ENCODE results near the gene ANKRD13A. TPM values are rescaled to one million over a fixed set of nuclear protein-coding genes. Genes with fewer than 3 reads are reported as not detected.

ANKRD13A gene
- total RNA-seq, 1 donor from 2014 or later = 35.4 TPM

DNA sequence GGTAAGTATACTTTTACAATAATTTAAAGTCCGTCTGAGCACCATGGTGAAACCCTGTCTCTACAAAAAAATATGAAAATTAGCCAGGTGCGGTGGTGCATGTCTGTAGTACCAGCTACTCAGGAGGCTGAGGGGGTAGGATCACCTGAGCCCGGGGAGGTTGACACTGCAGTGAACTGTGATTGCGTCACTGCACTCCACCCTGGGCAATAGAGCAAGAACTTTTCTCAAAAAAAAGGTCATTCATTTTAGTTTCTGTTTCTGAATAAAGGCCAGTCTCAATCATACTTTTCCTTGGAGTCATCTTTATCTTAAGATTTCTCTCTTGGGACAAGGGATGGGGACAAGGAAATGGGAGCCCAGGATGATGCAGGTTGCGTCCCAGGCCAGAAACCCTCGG, 12.9 kb downstream of the ANKRD13A start:
- Mint-ChIP-seq H3K36me3 (peaks cover 9% of the 10 kb centered on the region), H3K9me3 (no peaks in the 10 kb centered on the region), H3K27ac (no peak overlapping the region), H3K27me3 (ENCODE audit: insufficient read depth, low read depth) (no peaks in the 10 kb centered on the region), H3K4me3 (no peak overlapping the region), H3K4me1 (no peaks in the 10 kb centered on the region)
- H3F3A ChIP-seq (ENCODE audit: low read depth) = no peaks in the 10 kb centered on the region
- TF ChIP-seq, protein P1, sequence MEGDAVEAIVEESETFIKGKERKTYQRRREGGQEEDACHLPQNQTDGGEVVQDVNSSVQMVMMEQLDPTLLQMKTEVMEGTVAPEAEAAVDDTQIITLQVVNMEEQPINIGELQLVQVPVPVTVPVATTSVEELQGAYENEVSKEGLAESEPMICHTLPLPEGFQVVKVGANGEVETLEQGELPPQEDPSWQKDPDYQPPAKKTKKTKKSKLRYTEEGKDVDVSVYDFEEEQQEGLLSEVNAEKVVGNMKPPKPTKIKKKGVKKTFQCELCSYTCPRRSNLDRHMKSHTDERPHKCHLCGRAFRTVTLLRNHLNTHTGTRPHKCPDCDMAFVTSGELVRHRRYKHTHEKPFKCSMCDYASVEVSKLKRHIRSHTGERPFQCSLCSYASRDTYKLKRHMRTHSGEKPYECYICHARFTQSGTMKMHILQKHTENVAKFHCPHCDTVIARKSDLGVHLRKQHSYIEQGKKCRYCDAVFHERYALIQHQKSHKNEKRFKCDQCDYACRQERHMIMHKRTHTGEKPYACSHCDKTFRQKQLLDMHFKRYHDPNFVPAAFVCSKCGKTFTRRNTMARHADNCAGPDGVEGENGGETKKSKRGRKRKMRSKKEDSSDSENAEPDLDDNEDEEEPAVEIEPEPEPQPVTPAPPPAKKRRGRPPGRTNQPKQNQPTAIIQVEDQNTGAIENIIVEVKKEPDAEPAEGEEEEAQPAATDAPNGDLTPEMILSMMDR (IDR thresholded peaks at IDR 0.05) = no peak
- TF ChIP-seq EZH2phosphoT487 (IDR thresholded peaks at IDR 0.05) = no peak
- TF ChIP-seq EZH2 (IDR thresholded peaks at IDR 0.05) = no peak
- H3K36me3 ChIP-seq = no peaks in the 10 kb centered on the region
- H3K4me3 ChIP-seq = no peak overlapping the region
- no peak for DNase-seq (ENCODE audit: low spot score)
- no peak overlapping the region for H3K9ac ChIP-seq
- H3K79me2 ChIP-seq (ENCODE audit: low read depth) = no peaks in the 10 kb centered on the region
- no peak overlapping the region for H3K4me2 ChIP-seq
- no peak overlapping the region for H2AFZ ChIP-seq (replicated peaks)
- H4K20me1 ChIP-seq (ENCODE audit: low read depth) = no peaks in the 10 kb centered on the region
- no peaks in the 10 kb centered on the region for H3K9me3 ChIP-seq (ENCODE audit: low read depth)
- H3K27ac ChIP-seq = no peak overlapping the region
- H3K4me1 ChIP-seq = no peaks in the 10 kb centered on the region
- H3K27me3 ChIP-seq = no peaks in the 10 kb centered on the region

DNA sequence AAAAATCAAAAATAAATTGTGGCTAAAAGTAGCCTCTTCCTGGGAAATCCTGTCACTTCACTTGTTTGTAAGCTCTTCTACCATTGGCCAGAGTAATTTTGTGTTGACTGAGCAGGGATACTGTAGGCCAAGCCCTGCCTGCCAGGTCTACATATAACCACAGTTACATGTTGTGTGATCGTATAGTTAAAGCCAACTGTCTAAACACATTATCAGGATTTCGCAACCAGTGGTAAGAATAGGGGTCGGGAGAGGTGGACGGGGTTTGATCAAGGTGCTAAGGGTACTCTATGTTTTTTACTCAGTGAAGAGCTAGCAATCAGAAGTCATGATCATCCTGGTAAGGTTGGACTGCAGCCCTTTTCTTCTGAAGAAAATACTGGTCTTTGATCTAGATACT, 13.4 kb downstream of the ANKRD13A start:
- H3K27ac Mint-ChIP-seq = no peak overlapping the region
- no peak overlapping the region for H3K4me3 ChIP-seq
- no peaks in the 10 kb centered on the region for H3K27me3 ChIP-seq
- no peak overlapping the region for H3K4me2 ChIP-seq
- H3K9me3 Mint-ChIP-seq = no peaks in the 10 kb centered on the region
- H3K4me1 ChIP-seq = no peaks in the 10 kb centered on the region
- H3K9me3 ChIP-seq (ENCODE audit: low read depth) = no peaks in the 10 kb centered on the region
- H3K36me3 Mint-ChIP-seq = peaks cover 9% of the 10 kb centered on the region
- no peak overlapping the region for H3K9ac ChIP-seq
- H3K27ac ChIP-seq = no peak overlapping the region
- no peaks in the 10 kb centered on the region for H3F3A ChIP-seq (ENCODE audit: low read depth)
- H3K27me3 Mint-ChIP-seq (ENCODE audit: insufficient read depth, low read depth) = no peaks in the 10 kb centered on the region
- no peak overlapping the region for H3K4me3 Mint-ChIP-seq
- no peaks in the 10 kb centered on the region for H4K20me1 ChIP-seq (ENCODE audit: low read depth)
- no peaks in the 10 kb centered on the region for H3K4me1 Mint-ChIP-seq
- no peaks in the 10 kb centered on the region for H3K36me3 ChIP-seq
- TF ChIP-seq EZH2phosphoT487 (IDR thresholded peaks at IDR 0.05) (no peak), EZH2 (IDR thresholded peaks at IDR 0.05) (no peak)
- TF ChIP-seq, protein P1 (IDR thresholded peaks at IDR 0.05) = no peak
- no peaks in the 10 kb centered on the region for H3K79me2 ChIP-seq (ENCODE audit: low read depth)
- H2AFZ ChIP-seq (replicated peaks) = no peak overlapping the region
- DNase-seq (ENCODE audit: low spot score) = no peak

DNA sequence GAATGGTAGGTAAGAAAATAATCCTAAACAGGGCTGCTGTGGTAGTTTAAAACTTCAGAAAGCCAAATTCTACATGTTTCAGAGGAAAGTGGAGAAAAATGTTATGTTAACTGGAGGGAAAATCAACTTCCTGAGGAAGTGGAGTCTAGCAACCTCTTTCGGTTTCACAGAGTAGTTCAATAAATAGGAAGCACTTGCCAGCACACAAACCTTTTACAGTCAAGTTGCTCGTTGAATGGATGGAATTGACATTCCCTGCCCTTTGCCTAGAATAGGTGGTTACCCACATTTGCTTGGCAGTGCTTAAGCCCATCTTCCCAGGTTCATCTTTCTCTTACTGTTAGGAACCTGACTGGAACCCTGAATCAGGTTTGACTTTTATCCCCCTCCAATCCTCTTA, 15.9 kb downstream of the ANKRD13A start:
- no peak for DNase-seq (ENCODE audit: low spot score)
- Histone ChIP-seq H3K4me1 (no peaks in the 10 kb centered on the region), H3K4me3 (no peak overlapping the region), H2AFZ (replicated peaks) (no peak overlapping the region), H3F3A (ENCODE audit: low read depth) (peaks cover 4% of the 10 kb centered on the region), H3K9ac (no peak overlapping the region), H4K20me1 (ENCODE audit: low read depth) (no peaks in the 10 kb centered on the region), H3K36me3 (no peaks in the 10 kb centered on the region), H3K9me3 (ENCODE audit: low read depth) (no peaks in the 10 kb centered on the region), H3K27ac (no peak overlapping the region), H3K4me2 (no peak overlapping the region), H3K27me3 (no peaks in the 10 kb centered on the region), H3K79me2 (ENCODE audit: low read depth) (no peaks in the 10 kb centered on the region)
- TF ChIP-seq EZH2 (IDR thresholded peaks at IDR 0.05) (no peak), EZH2phosphoT487 (IDR thresholded peaks at IDR 0.05) (no peak)
- Mint-ChIP-seq H3K27me3 (ENCODE audit: insufficient read depth, low read depth) (no peaks in the 10 kb centered on the region), H3K4me3 (no peak overlapping the region), H3K4me1 (no peaks in the 10 kb centered on the region), H3K36me3 (peaks cover 9% of the 10 kb centered on the region), H3K27ac (no peak overlapping the region), H3K9me3 (no peaks in the 10 kb centered on the region)

- Histone ChIP-seq H3K79me2 (ENCODE audit: low read depth) (no peaks in the 10 kb centered on the region), H3K27me3 (no peaks in the 10 kb centered on the region), H3K36me3 (no peaks in the 10 kb centered on the region), H3K9me3 (ENCODE audit: low read depth) (no peaks in the 10 kb centered on the region), H3K27ac (no peak overlapping the region), H2AFZ (replicated peaks) (no peak overlapping the region), H3F3A (ENCODE audit: low read depth) (peaks cover 6% of the 10 kb centered on the region), H3K9ac (no peak overlapping the region), H3K4me3 (no peak overlapping the region), H3K4me1 (peaks cover 5% of the 10 kb centered on the region), H4K20me1 (ENCODE audit: low read depth) (no peaks in the 10 kb centered on the region), H3K4me2 (no peak overlapping the region)
- no peak for DNase-seq (ENCODE audit: low spot score)
- TF ChIP-seq EZH2phosphoT487 (IDR thresholded peaks at IDR 0.05) = no peak
- TF ChIP-seq, protein P1 (IDR thresholded peaks at IDR 0.05) = no peak
- TF ChIP-seq EZH2 (IDR thresholded peaks at IDR 0.05) = no peak
- Mint-ChIP-seq H3K27ac (no peak overlapping the region), H3K4me1 (peaks cover 8% of the 10 kb centered on the region), H3K4me3 (no peak overlapping the region), H3K27me3 (ENCODE audit: insufficient read depth, low read depth) (peaks cover 8% of the 10 kb centered on the region), H3K9me3 (no peaks in the 10 kb centered on the region), H3K36me3 (peaks cover 8% of the 10 kb centered on the region)
These were observed 21.7 kb downstream of the ANKRD13A start for GRCh38 chr12:110020956-110021355.
